Suppressor macrophage treated with lipopolysaccharide for 4 hours (primary cell): ENCODE measurements around the gene CD101.

Experiments
- DNase-seq: peaks from one replicate; pipeline ENCODE4 v3.0.0-alpha.2; 2020

The CD101 gene

GRCh38 chr1:116987256-116987555 lies 14.4 kb upstream of the CD101 start:
- DNase-seq = no peak

- DNase-seq = no peak
Measured at GRCh38 chr1:116988248-116988647, 13.3 kb upstream of the CD101 start.

GRCh38 chr1:116988908-116989307 lies 12.7 kb upstream of the CD101 start:
- no peak for DNase-seq

- DNase-seq = no peak
Measured at GRCh38 chr1:116989835-116990234, 11.7 kb upstream of the CD101 start.

- peak; percentile 85 for DNase-seq
Measured at GRCh38 chr1:116990612-116991151, 10.9 kb upstream of the CD101 start.

GRCh38 chr1:116991171-116991845 lies 10.3 kb upstream of the CD101 start:
- peak; percentile 55 for DNase-seq

GRCh38 chr1:116991918-116992317 lies 9.6 kb upstream of the CD101 start:
- DNase-seq = no peak

- DNase-seq = peak; percentile 43
Measured at GRCh38 chr1:116993286-116993685, 8.3 kb upstream of the CD101 start.

- DNase-seq = peak; percentile 41
Measured at GRCh38 chr1:116994411-116994810, 7.1 kb upstream of the CD101 start.

- no peak for DNase-seq
Measured at GRCh38 chr1:116997066-116997465, 4.5 kb upstream of the CD101 start.

GRCh38 chr1:116997636-116998035 lies 3.9 kb upstream of the CD101 start:
- no peak for DNase-seq

GRCh38 chr1:116999596-116999995 lies 2.0 kb upstream of the CD101 start:
- no peak for DNase-seq

GRCh38 chr1:117000142-117000541 lies 1.4 kb upstream of the CD101 start:
- DNase-seq = no peak

GRCh38 chr1:117003223-117003875 lies 1.8 kb downstream of the CD101 start:
- peak; percentile 89 for DNase-seq

- DNase-seq = no peak
Measured at GRCh38 chr1:117007719-117008013, 6.1 kb downstream of the CD101 start.

- no peak for DNase-seq
Measured at GRCh38 chr1:117008656-117009055, 7.1 kb downstream of the CD101 start.

- DNase-seq = peak; percentile 79
Measured at GRCh38 chr1:117009132-117009531, 7.6 kb downstream of the CD101 start.

- DNase-seq = no peak
Measured at GRCh38 chr1:117010310-117010969, 8.9 kb downstream of the CD101 start.

GRCh38 chr1:117011334-117011733 lies 9.8 kb downstream of the CD101 start:
- DNase-seq = no peak

GRCh38 chr1:117013309-117013858 lies 11.8 kb downstream of the CD101 start:
- no peak for DNase-seq

- DNase-seq = no peak
Measured at GRCh38 chr1:117014209-117014608, 12.6 kb downstream of the CD101 start.

- no peak for DNase-seq
Measured at GRCh38 chr1:117015724-117016123, 14.2 kb downstream of the CD101 start.

GRCh38 chr1:117017062-117017461 lies 15.5 kb downstream of the CD101 start:
- no peak for DNase-seq

GRCh38 chr1:117017648-117018047 lies 16.1 kb downstream of the CD101 start:
- DNase-seq = no peak
